GM06990 (cell line): ENCODE data around the gene PLXNA2.

ENCODE experiments used
- DNase-seq: peaks from one replicate; pipeline ENCODE4 v3.0.0-alpha.2; 2011; ENCODE audit not compliant: insufficient read length; ENCODE audit errors: extremely low read depth
- H3K27me3 ChIP-seq: replicated peaks from 2 replicates; pipeline ENCODE4 v1.6.0; 2011; ENCODE audit warnings: low read length; ENCODE audit not compliant: control insufficient read depth, insufficient read depth
- H3K36me3 ChIP-seq: 2 replicates; pipeline ENCODE4 v1.5.1; 2011; ENCODE audit warnings: low read length; ENCODE audit not compliant: control insufficient read depth, insufficient read depth
- H3K4me3 ChIP-seq: replicated peaks from 2 replicates; pipeline ENCODE4 v1.5.1; 2011; ENCODE audit warnings: low read depth, mild to moderate bottlenecking, control low read depth, low read length
- CTCF ChIP-seq: IDR thresholded peaks from 2 replicates; pipeline ENCODE4 v1.5.1; 2011; ENCODE audit warnings: low read length, control low read depth, mild to moderate bottlenecking, inconsistent platforms; ENCODE audit not compliant: insufficient read depth, poor library complexity, severe bottlenecking

PLXNA2 gene

GRCh38 chr1:208111646-208112190 lies 132.5 kb downstream of the PLXNA2 start:
- Histone ChIP-seq H3K4me3 (no peak overlapping the region), H3K36me3 (no peaks in the 10 kb centered on the region), H3K27me3 (no peaks in the 10 kb centered on the region; the same call in 1 of the 2 replicates)
- no peak for TF ChIP-seq CTCF
- no peak for DNase-seq

DNA sequence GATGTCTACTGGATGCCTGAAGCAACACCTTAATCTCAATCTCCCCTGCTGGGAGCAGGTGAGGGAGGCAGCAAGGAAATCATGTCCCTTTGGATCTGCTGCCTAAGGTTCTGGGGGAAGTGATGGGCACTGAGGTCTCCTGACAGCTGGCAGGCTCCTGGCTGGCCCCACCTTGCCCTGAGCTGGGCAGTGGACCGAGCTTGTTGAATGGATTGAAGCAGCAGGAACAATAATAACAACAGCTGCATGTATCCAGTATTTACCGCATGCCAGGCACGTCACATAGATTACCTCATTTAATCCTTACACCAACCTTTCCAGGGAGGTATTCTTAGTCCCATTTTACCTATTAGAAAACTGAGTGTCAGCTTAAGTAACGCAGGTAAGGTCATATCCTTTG lies 133.9 kb downstream of the PLXNA2 start:
- H3K4me3 ChIP-seq: no peak overlapping the region
- no peaks in the 10 kb centered on the region; the same call in 1 of the 2 replicates for H3K27me3 ChIP-seq
- no peak for TF ChIP-seq CTCF
- H3K36me3 ChIP-seq: no peaks in the 10 kb centered on the region
- no peak for DNase-seq

GRCh38 chr1:208108646-208109330 lies 135.4 kb downstream of the PLXNA2 start:
- no peaks in the 10 kb centered on the region; the same call in 1 of the 2 replicates for H3K27me3 ChIP-seq
- no peaks in the 10 kb centered on the region for H3K36me3 ChIP-seq
- no peak for DNase-seq
- no peak for TF ChIP-seq CTCF
- no peak overlapping the region for H3K4me3 ChIP-seq

DNA sequence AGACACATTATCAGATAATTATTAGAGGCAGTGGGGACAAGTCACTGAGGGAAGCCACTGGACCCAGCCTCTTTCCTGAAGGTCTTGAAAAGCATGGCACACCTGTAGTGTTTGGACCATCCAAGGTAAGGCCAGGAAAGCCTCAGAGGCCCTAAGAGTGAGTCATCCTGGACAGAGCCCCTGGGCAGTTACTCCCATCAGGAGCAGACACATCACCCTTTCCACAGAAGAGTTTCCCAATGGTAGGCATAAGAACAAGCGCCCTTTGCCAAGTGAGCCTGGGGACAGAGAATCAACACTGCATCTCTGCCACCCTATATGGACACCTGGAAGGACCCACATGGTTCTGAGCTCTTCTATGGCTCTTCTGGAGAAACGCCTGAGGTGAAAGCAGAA lies 136.0 kb downstream of the PLXNA2 start:
- no peaks in the 10 kb centered on the region; the same call in none of the 2 replicates for H3K27me3 ChIP-seq
- DNase-seq: no peak
- TF ChIP-seq CTCF: no peak
- no peak overlapping the region for H3K4me3 ChIP-seq
- H3K36me3 ChIP-seq: no peaks in the 10 kb centered on the region

DNA sequence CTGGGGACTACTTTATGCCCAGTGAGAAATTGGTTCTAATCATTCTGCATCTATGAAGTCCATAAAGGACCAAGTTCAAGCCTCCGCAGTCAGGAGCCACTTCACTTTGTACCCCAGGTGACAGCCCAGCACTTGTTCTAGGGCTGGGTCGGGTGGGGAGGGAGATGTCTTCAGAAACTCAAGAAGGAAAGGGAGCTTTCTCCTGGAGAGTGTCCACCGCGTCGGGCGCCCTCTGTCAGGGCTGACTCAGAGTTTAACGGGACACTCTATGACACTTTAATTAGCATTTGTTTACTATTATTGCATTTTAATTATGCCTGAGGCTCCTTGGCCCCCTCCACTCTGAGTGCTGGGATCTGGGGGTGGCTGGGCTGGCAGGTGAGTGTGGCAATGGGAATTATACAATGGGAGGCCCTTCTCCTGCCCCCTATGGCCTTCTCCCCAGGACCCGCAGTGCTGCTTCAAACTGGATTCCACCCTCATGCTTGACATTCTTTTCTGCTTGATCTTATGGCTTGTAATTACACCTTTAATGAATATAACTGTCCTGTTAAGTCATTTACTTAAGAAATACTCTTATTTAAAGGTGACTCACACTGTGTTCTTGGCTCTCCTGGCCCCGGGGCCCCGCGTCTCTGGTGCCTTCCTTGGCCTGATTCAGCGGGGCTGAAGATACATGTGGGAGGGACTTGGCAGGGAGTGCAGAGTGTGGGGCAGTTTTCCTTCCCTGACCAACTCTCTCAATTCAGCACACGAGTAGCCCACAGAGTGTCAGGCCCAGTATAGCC lies 136.6 kb downstream of the PLXNA2 start:
- no peak overlapping the region for H3K4me3 ChIP-seq
- no peaks in the 10 kb centered on the region for H3K36me3 ChIP-seq
- no peaks in the 10 kb centered on the region; the same call in 1 of the 2 replicates for H3K27me3 ChIP-seq
- no peak for TF ChIP-seq CTCF
- DNase-seq: no peak
